H1 (cell line): Measurements from ENCODE around the gene PEAK1. TPM values are rescaled to one million over a fixed set of nuclear protein-coding genes. Genes with fewer than 3 reads are reported as not detected.

Source experiments
- CTCF ChIA-PET: fragments of 300-600 bp; sonication (Branson Sonifier 250); formaldehyde crosslinking; loops from one replicate; lab custom pipeline; 2021; ENCODE audit not compliant: partially characterized antibody; lab: Charles Lee
- POLR2A ChIA-PET: fragments of 300-600 bp; sonication (Branson Sonifier 250); formaldehyde crosslinking; loops from one replicate; lab custom pipeline; 2021; ENCODE audit warnings: inconsistent platforms; ENCODE audit not compliant: partially characterized antibody; lab: Charles Lee
- DNase-seq, 2 experiments: peaks; one replicate each; pipeline versions ENCODE4 v3.0.0 to v3.0.0-alpha.2; 2010 to 2022; ENCODE audit warnings: low spot score in 2 of 2, low read depth in 1 of 2, mixed read lengths in 1 of 2
- FAIRE-seq: peaks from 2 replicates; lab custom pipeline; 2011; peaks lifted over from hg19 to GRCh38; lab: Jason Lieb, UNC
- H2AFZ ChIP-seq: 2 replicates; pipeline ENCODE4 v1.8.1; 2012; ENCODE audit warnings: low read length, inconsistent platforms
- H2AK5ac ChIP-seq: 2 replicates; pipeline ENCODE4 v1.6.1; 2013; ENCODE audit warnings: low read depth, low read length
- H2BK120ac ChIP-seq: replicated peaks from 2 replicates; pipeline ENCODE3; 2013; ENCODE audit warnings: low read depth, low read length, inconsistent platforms
- H2BK12ac ChIP-seq: 2 replicates; pipeline ENCODE4 v1.6.1; 2013; ENCODE audit warnings: low read depth, low read length
- H2BK15ac ChIP-seq: 2 replicates; pipeline ENCODE4 v1.6.1; 2013; ENCODE audit warnings: low read length
- H2BK20ac ChIP-seq: 2 replicates; pipeline ENCODE4 v1.6.1; 2013; ENCODE audit warnings: low read length
- H2BK5ac ChIP-seq: 2 replicates; pipeline ENCODE4 v1.6.1; 2013; ENCODE audit warnings: low read depth, low read length
- H3K14ac ChIP-seq: 2 replicates; pipeline ENCODE4 v1.6.1; 2013; ENCODE audit warnings: inconsistent platforms; ENCODE audit not compliant: insufficient read length
- H3K18ac ChIP-seq: 2 replicates; pipeline ENCODE4 v1.6.1; 2013; ENCODE audit warnings: low read length; ENCODE audit errors: extremely low read depth
- H3K23ac ChIP-seq: 2 replicates; pipeline ENCODE4 v1.6.1; 2013; ENCODE audit warnings: inconsistent platforms; ENCODE audit not compliant: insufficient read length
- H3K23me2 ChIP-seq: 2 replicates; pipeline ENCODE4 v1.6.1; 2013; ENCODE audit warnings: low read depth, low read length
- H3K27ac ChIP-seq: 2 replicates; pipeline ENCODE4 v1.6.1; 2011; ENCODE audit warnings: low read depth, low read length, inconsistent platforms
- H3K27me3 ChIP-seq, 4 experiments: replicated peaks in 1 of 4; 1 replicate in 1 of 4; 2 replicates in 3 of 4; pipeline versions ENCODE4 v1.6.1 to v1.8.1; 2011 to 2013; ENCODE audit warnings: low read length in 3 of 4, mild to moderate bottlenecking in 3 of 4, inconsistent platforms in 2 of 4, mixed read lengths in 2 of 4, moderate library complexity in 1 of 4; ENCODE audit not compliant: control insufficient read depth in 3 of 4, insufficient read depth in 3 of 4; ENCODE audit errors: extremely low read depth in 1 of 4
- H3K36me3 ChIP-seq, 4 experiments: 2 replicates each; pipeline versions ENCODE4 v1.6.1 to v1.8.1; 2011 to 2013; ENCODE audit warnings: mild to moderate bottlenecking in 4 of 4, low read length in 3 of 4, moderate library complexity in 2 of 4, control low read depth in 1 of 4, inconsistent platforms in 1 of 4; ENCODE audit not compliant: insufficient read depth in 4 of 4, control insufficient read depth in 2 of 4
- H3K4ac ChIP-seq: replicated peaks from 2 replicates; pipeline ENCODE3; 2013; ENCODE audit warnings: low read length, low read depth, mixed read lengths, inconsistent platforms; ENCODE audit not compliant: insufficient read length
- H3K4me1 ChIP-seq, 4 experiments: replicated peaks in 1 of 4; 1 replicate in 1 of 4; 2 replicates in 3 of 4; pipeline versions ENCODE4 v1.6.1 to v1.8.1; 2011 to 2013; ENCODE audit warnings: low read length in 3 of 4, inconsistent platforms in 2 of 4, mixed read lengths in 1 of 4; ENCODE audit not compliant: insufficient read depth in 4 of 4, control insufficient read depth in 3 of 4
- H3K4me2 ChIP-seq, 2 experiments: 2 replicates each; pipeline versions ENCODE4 v1.6.1 to v1.8.1; 2011 to 2013; ENCODE audit warnings: low read depth in 2 of 2, low read length in 2 of 2, control low read depth in 1 of 2, inconsistent platforms in 1 of 2, mild to moderate bottlenecking in 1 of 2; ENCODE audit not compliant: insufficient read depth in 1 of 2
- H3K4me3 ChIP-seq, 4 experiments: fragments of 200-600, 300-600 bp in 1 of 4; sonication (generic), shearing (Covaris generic), sonication (Bioruptor Twin) in 1 of 4; 2 replicates each; pipeline versions ENCODE4 v1.5.1 to v1.8.1; 2011 to 2016; ENCODE audit warnings: low read length in 4 of 4, low read depth in 3 of 4, control low read depth in 2 of 4, inconsistent platforms in 2 of 4, mild to moderate bottlenecking in 2 of 4, mixed read lengths in 1 of 4, moderate library complexity in 1 of 4; ENCODE audit not compliant: insufficient read depth in 2 of 4; ENCODE audit errors: extremely low read depth in 1 of 4
- H3K56ac ChIP-seq: replicated peaks from 2 replicates; pipeline ENCODE3; 2013; ENCODE audit warnings: low read depth, mild to moderate bottlenecking, mixed read lengths, low read length, inconsistent platforms; ENCODE audit not compliant: insufficient read length
- H3K79me1 ChIP-seq: 2 replicates; pipeline ENCODE4 v1.6.1; 2013; ENCODE audit warnings: low read depth, low read length, control low read depth
- H3K79me2 ChIP-seq, 2 experiments: 2 replicates each; pipeline versions ENCODE4 v1.6.1 to v1.8.1; 2012 to 2013; ENCODE audit warnings: low read length in 2 of 2, mild to moderate bottlenecking in 2 of 2, inconsistent platforms in 1 of 2; ENCODE audit not compliant: insufficient read depth in 2 of 2, control insufficient read depth in 1 of 2
- H3K9ac ChIP-seq, 4 experiments: replicated peaks in 1 of 4; 1 replicate in 1 of 4; 2 replicates in 3 of 4; pipeline versions ENCODE4 v1.6.1 to v1.8.1; 2011 to 2013; ENCODE audit warnings: low read depth in 3 of 4, low read length in 3 of 4, control low read depth in 2 of 4, mild to moderate bottlenecking in 2 of 4, moderate library complexity in 2 of 4, inconsistent platforms in 1 of 4; ENCODE audit errors: extremely low read depth in 1 of 4
- H3K9me3 ChIP-seq, 2 experiments: 2 replicates each; pipeline versions ENCODE4 v1.6.1 to v1.8.1; 2012 to 2013; ENCODE audit warnings: mild to moderate bottlenecking in 2 of 2, moderate library complexity in 2 of 2, control low read depth in 1 of 2, inconsistent platforms in 1 of 2, low read depth in 1 of 2, low read length in 1 of 2, mixed read lengths in 1 of 2; ENCODE audit not compliant: insufficient read depth in 2 of 2
- H4K20me1 ChIP-seq, 2 experiments: replicated peaks in 1 of 2; 2 replicates each; pipeline versions ENCODE3 to v1.8.1; 2011 to 2013; ENCODE audit warnings: inconsistent platforms in 2 of 2, low read length in 2 of 2, mild to moderate bottlenecking in 1 of 2; ENCODE audit not compliant: insufficient read depth in 2 of 2, control insufficient read depth in 1 of 2
- H4K5ac ChIP-seq: 2 replicates; pipeline ENCODE4 v1.6.1; 2013; ENCODE audit warnings: low read length, low read depth, mixed read lengths, inconsistent platforms; ENCODE audit not compliant: insufficient read length
- H4K8ac ChIP-seq: 2 replicates; pipeline ENCODE4 v1.8.0; 2013; ENCODE audit warnings: mild to moderate bottlenecking, moderate library complexity, low read length, inconsistent platforms; ENCODE audit not compliant: insufficient read depth; ENCODE audit errors: extremely low read depth
- H4K91ac ChIP-seq: replicated peaks from 2 replicates; pipeline ENCODE3; 2013; ENCODE audit warnings: low read length, mixed read lengths, inconsistent platforms; ENCODE audit not compliant: insufficient read length
- RNF2 ChIP-seq: fragments of 200-900, 300-1000 bp; sonication (generic); IDR thresholded peaks from 2 replicates; pipeline ENCODE4 v1.7.1; 2016; ENCODE audit warnings: borderline replicate concordance, low read depth, mild to moderate bottlenecking, antibody characterized with exemption, low read length; ENCODE audit not compliant: poor library complexity, severe bottlenecking; ENCODE audit errors: missing control alignments
- SAP30 ChIP-seq: fragments of 300-600 bp; sonication (generic); IDR thresholded peaks from 2 replicates; pipeline ENCODE4 v1.7.1; 2012; ENCODE audit warnings: low read length, moderate library complexity, mild to moderate bottlenecking, inconsistent platforms; ENCODE audit not compliant: insufficient read depth, insufficient replicate concordance
- SIX5 ChIP-seq: IDR thresholded peaks from 2 replicates; pipeline ENCODE4 v1.6.1; 2011; ENCODE audit warnings: mild to moderate bottlenecking, low read depth, low read length
- WGBS, 2 experiments: shearing (Covaris generic) in 1 of 2; methylation state at CpG; one replicate each; pipeline versions ENCODE4 v1.1.6 to v1.1.7; 2013 to 2015; ENCODE audit warnings: low lambda C conversion rate in 2 of 2, mixed read lengths in 2 of 2, inconsistent platforms in 1 of 2, low coverage in 1 of 2, missing lambda C conversion rate in 1 of 2; ENCODE audit not compliant: insufficient replicate concordance in 2 of 2, insufficient coverage in 1 of 2, insufficient read length in 1 of 2; ENCODE audit errors: extremely low coverage in 1 of 2, missing lambda C conversion rate in 1 of 2; 5-methylcytosine and 5-hydroxymethylcytosine counted together
- polyA plus RNA-seq, 7 experiments: library from polyadenylated mRNA; depleted of rRNA in 3 of 7; stranded (reverse) in 5 of 7; unstranded in 2 of 7; fragments of >200 nt in 5 of 7; fragments of 200-250 nt in 2 of 7; gene quantifications; 1 replicate in 5 of 7; 2 replicates in 1 of 7; 4 replicates in 1 of 7; pipeline versions ENCODE4 v1.2.1 to v1.2.3, GENCODE V29; 2011 to 2013; ENCODE audit warnings: missing spikeins in 2 of 7, mixed read lengths in 2 of 7
- total RNA-seq: library from RNA; stranded (reverse); fragmentation: NEBNext Ultra II Directional; extraction: Animal tissue kit (Norgen Biotek cat#: 25700); gene quantifications from 2 replicates; pipeline ENCODE4 v1.2.1, GENCODE V29; 2021

Gene PEAK1
- total and polyA plus RNA-seq, 2 of the 8 experiments (the other 6 are each of a cell fraction or from before 2014, with no cell fraction given): 8.8 to 44.8 TPM

GRCh38 chr15:77085297-77085696, 334.6 kb downstream of the PEAK1 start:
- Histone ChIP-seq H3K4me3 (no peak overlapping the region), H3K4me2 (no peak overlapping the region), H3K27ac (no peak overlapping the region), H2BK12ac (no peak overlapping the region), H4K5ac (no peak overlapping the region), H2AFZ (no peak overlapping the region), H3K4ac (no peak overlapping the region), H2BK5ac (no peak overlapping the region), H3K56ac (no peak overlapping the region), H4K91ac (no peak overlapping the region), H3K9me3 (no peaks in the 10 kb centered on the region), H2BK15ac (no peak overlapping the region), H3K9ac (no peak overlapping the region), H3K79me2 (no peaks in the 10 kb centered on the region), H3K4me1 (peaks cover 0 to 5% (median under 1%) of the 10 kb centered on the region in 4 experiments; a peak in 4 of 7 replicates), H4K20me1 (no peaks in the 10 kb centered on the region), H3K14ac (no peak overlapping the region), H3K23ac (no peak overlapping the region), H3K79me1 (no peaks in the 10 kb centered on the region), H3K27me3 (peaks cover 0 to 4% (median 1%) of the 10 kb centered on the region in 4 experiments; a peak in 2 of 7 replicates), H2AK5ac (no peak overlapping the region), H3K18ac (no peak overlapping the region), H2BK20ac (no peak overlapping the region), H3K23me2 (no peaks in the 10 kb centered on the region), H3K36me3 (no peaks in the 10 kb centered on the region), H4K8ac (no peak overlapping the region), H2BK120ac (no peak overlapping the region)
- FAIRE-seq (no peak), DNase-seq (no peak)
- POLR2A ChIA-PET: no interaction called here
- 50% methylated on average over 2 of the region's 2 CpGs; no CpG with 5 or more reads in 1 of the 2 experiments for whole genome bisulfite sequencing, 2 experiments
- TF ChIP-seq SAP30 (no peak), SIX5 (no peak), RNF2 (no peak)
- CTCF ChIA-PET: interaction anchor here (0.7 to 1.3 kb wide), 2 partner anchors 11 to 16 kb away, joined by 3 read pairs; no protein-coding TSS in a partner anchor
